Breast epithelium (tissue), 3 donors: ENCODE results near the gene AOX1.

Source experiments
- POLR2AphosphoS5 ChIP-seq, 3 donors: sonication (generic); formaldehyde crosslinking; IDR thresholded peaks; one replicate each; pipeline ENCODE4 v1.6.1; 2017; ENCODE audit warnings: antibody characterized with exemption in 3 of 3
- TF ChIP-seq, protein P1 (sequence below), 3 donors: fragments of 450-650 bp; IDR thresholded peaks; one replicate each; pipeline ENCODE4 v1.5.1; 2016 to 2017; ENCODE audit warnings: antibody characterized with exemption in 3 of 3, mild to moderate bottlenecking in 3 of 3, moderate library complexity in 3 of 3

DNA sequence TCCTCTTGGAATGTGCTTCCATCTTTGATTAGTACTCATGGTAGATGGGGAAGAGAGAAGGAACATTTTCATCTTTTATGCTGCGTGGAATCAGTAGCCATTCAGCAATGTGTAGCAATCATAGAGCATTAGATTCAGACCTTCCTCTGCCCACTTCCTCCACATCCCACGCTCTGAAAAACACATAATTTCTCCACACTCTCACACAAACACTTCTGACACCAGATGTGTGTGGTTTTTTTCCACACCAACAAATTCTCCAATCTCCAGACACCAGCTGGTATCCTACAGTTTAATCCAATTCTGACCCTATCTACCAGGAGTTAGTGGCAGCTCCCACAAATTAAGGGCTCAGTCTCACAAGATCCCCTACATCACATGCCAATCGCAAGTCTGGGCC is 103.3 kb downstream of the AOX1 start:
- TF ChIP-seq POLR2AphosphoS5 (IDR thresholded peaks at IDR 0.05): no peak
- TF ChIP-seq, protein P1, sequence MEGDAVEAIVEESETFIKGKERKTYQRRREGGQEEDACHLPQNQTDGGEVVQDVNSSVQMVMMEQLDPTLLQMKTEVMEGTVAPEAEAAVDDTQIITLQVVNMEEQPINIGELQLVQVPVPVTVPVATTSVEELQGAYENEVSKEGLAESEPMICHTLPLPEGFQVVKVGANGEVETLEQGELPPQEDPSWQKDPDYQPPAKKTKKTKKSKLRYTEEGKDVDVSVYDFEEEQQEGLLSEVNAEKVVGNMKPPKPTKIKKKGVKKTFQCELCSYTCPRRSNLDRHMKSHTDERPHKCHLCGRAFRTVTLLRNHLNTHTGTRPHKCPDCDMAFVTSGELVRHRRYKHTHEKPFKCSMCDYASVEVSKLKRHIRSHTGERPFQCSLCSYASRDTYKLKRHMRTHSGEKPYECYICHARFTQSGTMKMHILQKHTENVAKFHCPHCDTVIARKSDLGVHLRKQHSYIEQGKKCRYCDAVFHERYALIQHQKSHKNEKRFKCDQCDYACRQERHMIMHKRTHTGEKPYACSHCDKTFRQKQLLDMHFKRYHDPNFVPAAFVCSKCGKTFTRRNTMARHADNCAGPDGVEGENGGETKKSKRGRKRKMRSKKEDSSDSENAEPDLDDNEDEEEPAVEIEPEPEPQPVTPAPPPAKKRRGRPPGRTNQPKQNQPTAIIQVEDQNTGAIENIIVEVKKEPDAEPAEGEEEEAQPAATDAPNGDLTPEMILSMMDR (IDR thresholded peaks at IDR 0.05): no peak
